Endothelial cell of umbilical vein (primary cell): ENCODE results near the gene GAPDH. TPM values are rescaled to one million over a fixed set of nuclear protein-coding genes. Genes with fewer than 3 reads are reported as not detected.

Experiments used
- BruUV-seq: library from RNA; stranded (reverse); fragments of 400-500 nt; replicated peaks from 2 replicates; lab custom pipeline; 2021; lab: Mats Ljungman, UMichigan
- CTCF ChIA-PET: fragments of 300-600, 350-600 bp; sonication (Branson Sonifier 250); formaldehyde crosslinking; loops from one replicate; lab custom pipeline; 2021; ENCODE audit warnings: antibody characterized with exemption, inconsistent platforms; lab: Charles Lee
- POLR2A ChIA-PET: fragments of 300-600, 350-600 bp; sonication (Branson Sonifier 250); formaldehyde crosslinking; loops from one replicate; lab custom pipeline; 2021; ENCODE audit warnings: antibody characterized with exemption, inconsistent platforms; lab: Charles Lee
- DNase-seq: peaks from one replicate; pipeline ENCODE4 v3.0.0-alpha.2; 2011; ENCODE audit warnings: low read depth, low spot score
- FAIRE-seq: peaks from 2 replicates; lab custom pipeline; 2011; peaks lifted over from hg19 to GRCh38; lab: Jason Lieb, UNC
- H2AFZ ChIP-seq: 2 replicates; pipeline ENCODE4 v1.6.0; 2012; ENCODE audit warnings: low read depth, low read length, control low read depth, inconsistent platforms
- H3K27ac ChIP-seq: 2 replicates; pipeline ENCODE4 v1.5.1; 2011; ENCODE audit warnings: low read depth, mild to moderate bottlenecking, control low read depth, low read length, moderate library complexity; ENCODE audit not compliant: insufficient read depth
- H3K27me3 ChIP-seq, 2 experiments: 2 replicates each; pipeline versions ENCODE4 v1.6.0 to v1.6.1; 2011; ENCODE audit warnings: low read length in 2 of 2, mixed read lengths in 1 of 2; ENCODE audit not compliant: control insufficient read depth in 2 of 2, insufficient read depth in 2 of 2
- H3K36me3 ChIP-seq, 2 experiments: 2 replicates in 1 of 2; 3 replicates in 1 of 2; pipeline ENCODE4 v1.5.1; 2011; ENCODE audit warnings: low read length in 2 of 2, mild to moderate bottlenecking in 1 of 2, moderate library complexity in 1 of 2; ENCODE audit not compliant: control insufficient read depth in 2 of 2, insufficient read depth in 2 of 2; ENCODE audit errors: extremely low read depth in 1 of 2
- H3K4me1 ChIP-seq: 3 replicates; pipeline ENCODE4 v1.5.1; 2011; ENCODE audit warnings: mild to moderate bottlenecking, low read length; ENCODE audit not compliant: control insufficient read depth, insufficient read depth; ENCODE audit errors: extremely low read depth
- H3K4me2 ChIP-seq: 2 replicates; pipeline ENCODE4 v1.6.1; 2011; ENCODE audit warnings: low read length, control low read depth, mixed read lengths; ENCODE audit not compliant: insufficient read depth
- H3K4me3 ChIP-seq, 3 experiments: fragments of 200-600 bp in 1 of 3; sonication (generic), shearing (Covaris generic) in 1 of 3; replicated peaks in 1 of 3; 2 replicates each; pipeline ENCODE4 v1.5.1; 2011 to 2016; ENCODE audit warnings: control low read depth in 3 of 3, low read length in 3 of 3, mild to moderate bottlenecking in 2 of 3, inconsistent platforms in 1 of 3, low read depth in 1 of 3, moderate library complexity in 1 of 3; ENCODE audit not compliant: insufficient read depth in 1 of 3
- H3K79me2 ChIP-seq: 2 replicates; pipeline ENCODE4 v1.6.0; 2012; ENCODE audit warnings: low read length, inconsistent platforms; ENCODE audit not compliant: control insufficient read depth, insufficient read depth
- H3K9ac ChIP-seq: replicated peaks from 2 replicates; pipeline ENCODE3; 2011; ENCODE audit warnings: low read length, control low read depth; ENCODE audit not compliant: insufficient read depth; ENCODE audit errors: extremely low read depth
- H3K9me1 ChIP-seq: replicated peaks from 3 replicates; pipeline ENCODE4 v1.6.0; 2011; ENCODE audit warnings: mild to moderate bottlenecking, low read length; ENCODE audit not compliant: control insufficient read depth, insufficient read depth; ENCODE audit errors: extremely low read depth
- H3K9me3 ChIP-seq: replicated peaks from 2 replicates; pipeline ENCODE4 v1.5.1; 2012; ENCODE audit warnings: low read length, inconsistent platforms; ENCODE audit not compliant: control insufficient read depth, insufficient read depth
- H4K20me1 ChIP-seq: replicated peaks from 2 replicates; pipeline ENCODE3; 2011; ENCODE audit warnings: mild to moderate bottlenecking, low read length; ENCODE audit not compliant: control insufficient read depth, insufficient read depth; ENCODE audit errors: extremely low read depth
- EZH2 ChIP-seq: IDR thresholded peaks from 2 replicates; pipeline ENCODE4 v1.6.1; 2012; ENCODE audit warnings: borderline replicate concordance, low read depth, mild to moderate bottlenecking, moderate library complexity, low read length, inconsistent platforms; ENCODE audit not compliant: severe bottlenecking
- FOS ChIP-seq: IDR thresholded peaks from 2 replicates; pipeline ENCODE4 v1.6.1; 2011; ENCODE audit warnings: mild to moderate bottlenecking, low read length, moderate library complexity, borderline replicate concordance; ENCODE audit not compliant: insufficient read depth
- GATA2 ChIP-seq: IDR thresholded peaks from 2 replicates; pipeline ENCODE4 v1.7.0; 2011; ENCODE audit warnings: low read depth, mild to moderate bottlenecking, moderate library complexity, mixed read lengths, low read length; ENCODE audit not compliant: insufficient read length, insufficient read depth
- JUN ChIP-seq: IDR thresholded peaks from 2 replicates; pipeline ENCODE4 v1.6.1; 2011; ENCODE audit warnings: borderline replicate concordance, low read depth; ENCODE audit not compliant: insufficient read length, insufficient read depth
- MAX ChIP-seq: IDR thresholded peaks from 2 replicates; pipeline ENCODE4 v1.6.1; 2011; ENCODE audit not compliant: insufficient read depth, insufficient read length
- MYC ChIP-seq: IDR thresholded peaks from one replicate; pipeline ENCODE4 v1.6.1; 2011; ENCODE audit warnings: mild to moderate bottlenecking, low read depth, low read length
- POLR2A ChIP-seq: IDR thresholded peaks from 2 replicates; pipeline ENCODE4 v1.6.1; 2012; ENCODE audit warnings: low read depth, mild to moderate bottlenecking, control low read depth, low read length
- POLR2AphosphoS5 ChIP-seq: IDR thresholded peaks from 2 replicates; pipeline ENCODE4 v1.6.1; 2012; ENCODE audit warnings: low read depth, mild to moderate bottlenecking, control low read depth, low read length, moderate library complexity; ENCODE audit not compliant: insufficient read depth
- dilution Hi-C: fragments of 300-500 bp; cut with MboI; formaldehyde crosslinking; loops from one replicate; pipeline ENCODE4 v1.15.0; 2019; ENCODE audit warnings: low sequenced_read_pairs; ENCODE audit not compliant: extremely low pct_ligation_motif_present
- intact Hi-C: fragments of 100-400 bp; cut with micrococcal nuclease; formaldehyde crosslinking; loops from one replicate; pipeline ENCODE4 v1.10.0; 2022
- polyA plus RNA-seq, 4 experiments: library from polyadenylated mRNA; depleted of rRNA in 3 of 4; stranded (reverse) in 3 of 4; unstranded in 1 of 4; fragments of >200 nt; gene quantifications; 2 replicates each; pipeline versions ENCODE4 v1.2.1 to v1.2.3, GENCODE V29; 2011 to 2012; ENCODE audit warnings: missing spikeins in 1 of 4
- total RNA-seq: library from RNA; stranded (reverse); gene quantifications from 2 replicates; pipeline ENCODE4 v1.2.3, GENCODE V29; 2021
- TF ChIP-seq, protein P1 (sequence below), 2 donors: IDR thresholded peaks; 1 replicate in 1 of 2; 2 replicates in 1 of 2; pipeline ENCODE4 v1.5.1; 2011; ENCODE audit warnings: low read length in 2 of 2, mild to moderate bottlenecking in 2 of 2, moderate library complexity in 2 of 2, control low read depth in 1 of 2, inconsistent platforms in 1 of 2, low read depth in 1 of 2; ENCODE audit not compliant: insufficient read depth in 1 of 2; ENCODE audit errors: extremely low read depth in 1 of 2

Gene GAPDH
- total and polyA plus RNA-seq, 2 donors (not counting 3 experiments of a cell fraction or from before 2014, with no cell fraction given) = 4,648 to 8,748 TPM

- Histone ChIP-seq H3K4me2 (no peak overlapping the region), H3K4me1 (peaks cover 33% of the 10 kb centered on the region), H3K27ac (no peak overlapping the region), H3K4me3 (no peak overlapping the region), H3K9me3 (no peaks in the 10 kb centered on the region), H3K27me3 (no peaks in the 10 kb centered on the region), H3K36me3 (peaks cover 19 to 34% of the 10 kb centered on the region in 2 experiments), H3K9ac (no peak overlapping the region), H4K20me1 (no peaks in the 10 kb centered on the region), H2AFZ (no peak overlapping the region), H3K79me2 (peaks cover 34% of the 10 kb centered on the region), H3K9me1 (no peaks in the 10 kb centered on the region)
- DNase-seq = no peak
- dilution Hi-C loops = no loop called here
- no peak for FAIRE-seq
- TF ChIP-seq GATA2 (no peak), POLR2AphosphoS5 (no peak), MYC (no peak), JUN (no peak), MAX (no peak), EZH2 (no peak), FOS (no peak), POLR2A (no peak)
- TF ChIP-seq, protein P1, sequence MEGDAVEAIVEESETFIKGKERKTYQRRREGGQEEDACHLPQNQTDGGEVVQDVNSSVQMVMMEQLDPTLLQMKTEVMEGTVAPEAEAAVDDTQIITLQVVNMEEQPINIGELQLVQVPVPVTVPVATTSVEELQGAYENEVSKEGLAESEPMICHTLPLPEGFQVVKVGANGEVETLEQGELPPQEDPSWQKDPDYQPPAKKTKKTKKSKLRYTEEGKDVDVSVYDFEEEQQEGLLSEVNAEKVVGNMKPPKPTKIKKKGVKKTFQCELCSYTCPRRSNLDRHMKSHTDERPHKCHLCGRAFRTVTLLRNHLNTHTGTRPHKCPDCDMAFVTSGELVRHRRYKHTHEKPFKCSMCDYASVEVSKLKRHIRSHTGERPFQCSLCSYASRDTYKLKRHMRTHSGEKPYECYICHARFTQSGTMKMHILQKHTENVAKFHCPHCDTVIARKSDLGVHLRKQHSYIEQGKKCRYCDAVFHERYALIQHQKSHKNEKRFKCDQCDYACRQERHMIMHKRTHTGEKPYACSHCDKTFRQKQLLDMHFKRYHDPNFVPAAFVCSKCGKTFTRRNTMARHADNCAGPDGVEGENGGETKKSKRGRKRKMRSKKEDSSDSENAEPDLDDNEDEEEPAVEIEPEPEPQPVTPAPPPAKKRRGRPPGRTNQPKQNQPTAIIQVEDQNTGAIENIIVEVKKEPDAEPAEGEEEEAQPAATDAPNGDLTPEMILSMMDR (IDR thresholded peaks at IDR 0.05; ENCODE audit: extremely low read depth in 1 of 2, insufficient read depth in 1 of 2, low read depth in 1 of 2, low read length in 2 of 2) = no peak
- CTCF ChIA-PET = interaction anchor here (2.1 kb wide), 1 partner anchor 21 kb away, joined by 5 read pairs; no protein-coding TSS in a partner anchor
- POLR2A ChIA-PET = interaction anchor here (0.7 to 1.6 kb wide), 2 partner anchors 23 to 167 kb away, joined by 4 to 5 read pairs; partner anchors contain the start of gene GAPDH
- BruUV-seq = TSS peak; percentile 61
- intact Hi-C loops = loop anchor here (1.0 kb wide), 1 partner anchor 10 kb away; no protein-coding TSS in a partner anchor
Observed at GRCh38 chr12:6556857-6557256, 22.5 kb downstream of the GAPDH start.
